Fibroblast of skin of right quadriceps (primary cell): ENCODE results near the gene ST14.
A peak's percentile ranks its signal among the peaks of the same experiment; 100 is the strongest.

Experiments
- DNase-seq: peaks from one replicate; pipeline ENCODE4 v3.0.0-alpha.2; 2013

ST14 gene

GRCh38 chr11:130159657-130160497 lies at the start of gene ST14:
TSS of gene ST14 (plus strand) at chr11:130159782. CDS start at chr11:130159980, 198 bp downstream.
- DNase-seq, result no peak

DNA sequence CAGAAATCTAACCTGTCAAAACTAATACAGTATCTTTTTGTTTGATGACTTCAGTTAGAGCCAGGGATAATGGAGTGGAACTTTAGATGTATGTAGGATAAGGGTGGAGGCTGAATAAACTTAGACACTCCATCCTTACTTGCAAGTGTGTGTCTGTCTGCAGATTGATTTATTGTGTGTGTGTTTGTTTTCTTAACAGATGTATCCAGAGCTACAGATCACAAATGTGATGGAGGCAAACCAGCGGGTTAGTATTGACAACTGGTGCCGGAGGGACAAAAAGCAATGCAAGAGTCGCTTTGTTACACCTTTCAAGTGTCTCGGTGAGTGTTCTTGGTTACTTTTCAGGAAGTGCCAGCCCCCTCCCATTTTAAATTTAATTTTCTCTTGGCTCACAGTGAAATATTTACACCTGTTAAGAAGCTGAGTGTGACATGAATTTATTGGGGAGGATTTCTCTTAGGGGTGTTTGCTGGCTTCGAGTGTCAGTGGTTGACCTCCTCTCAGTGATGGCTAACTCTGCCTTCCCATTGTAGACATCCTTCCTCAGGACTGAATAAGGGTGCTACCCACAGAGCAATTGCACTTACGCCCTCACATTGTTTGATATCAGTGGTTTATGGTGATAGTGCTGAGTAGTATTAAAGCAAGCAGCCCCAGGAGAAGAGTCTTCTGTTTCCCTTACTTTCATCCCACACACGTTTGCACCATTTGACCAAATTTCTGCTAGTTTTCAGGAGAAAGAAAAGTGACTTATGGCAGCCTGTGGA lies 49.1 kb upstream of the ST14 start:
- DNase-seq, result no peak

DNA sequence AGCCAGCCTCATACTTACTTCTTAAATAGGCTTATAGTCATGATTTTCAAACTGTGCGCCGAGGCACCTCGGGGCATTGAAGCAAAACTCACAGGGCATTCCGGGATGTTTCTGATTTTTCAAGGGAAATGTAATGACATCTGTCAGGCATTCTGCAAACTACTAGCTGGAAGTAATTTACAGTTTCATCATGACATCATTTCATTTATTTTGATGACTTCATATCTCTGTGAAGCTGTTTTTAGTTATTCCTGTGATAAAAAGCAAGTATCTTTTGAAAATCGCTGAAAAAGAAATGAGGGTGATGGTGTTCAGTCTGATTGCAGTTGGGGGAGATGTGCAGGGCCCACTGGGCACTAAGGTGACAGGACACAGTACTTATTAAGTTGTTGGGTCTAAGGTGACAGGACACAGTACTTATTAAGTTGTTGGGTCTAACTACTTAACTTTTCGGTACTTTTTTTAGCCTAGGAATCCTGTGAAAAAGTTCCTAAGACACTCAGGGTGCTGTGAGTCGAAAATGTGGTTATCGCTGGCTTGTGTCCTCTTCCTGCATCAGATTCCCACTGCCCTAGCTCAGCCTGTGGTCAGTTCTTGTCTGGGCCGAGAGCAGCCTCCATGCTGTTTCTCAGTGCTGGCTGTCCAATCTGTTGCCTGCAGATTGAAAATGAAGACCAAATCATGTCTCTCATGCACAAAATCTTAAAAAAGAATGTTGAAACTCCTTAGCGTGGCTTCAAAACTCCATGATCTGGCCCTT lies 47.3 kb upstream of the ST14 start:
- no peak for DNase-seq

GRCh38 chr11:130114281-130114680 lies 45.3 kb upstream of the ST14 start:
- no peak for DNase-seq

- no peak for DNase-seq
Measured at GRCh38 chr11:130114726-130115125, 44.9 kb upstream of the ST14 start.

- peak; percentile 49 for DNase-seq
Measured at GRCh38 chr11:130115218-130115617, 44.4 kb upstream of the ST14 start.

- no peak for DNase-seq
Measured at GRCh38 chr11:130118165-130118564, 41.4 kb upstream of the ST14 start.

GRCh38 chr11:130118636-130119387 lies 40.8 kb upstream of the ST14 start:
- no peak for DNase-seq

DNA sequence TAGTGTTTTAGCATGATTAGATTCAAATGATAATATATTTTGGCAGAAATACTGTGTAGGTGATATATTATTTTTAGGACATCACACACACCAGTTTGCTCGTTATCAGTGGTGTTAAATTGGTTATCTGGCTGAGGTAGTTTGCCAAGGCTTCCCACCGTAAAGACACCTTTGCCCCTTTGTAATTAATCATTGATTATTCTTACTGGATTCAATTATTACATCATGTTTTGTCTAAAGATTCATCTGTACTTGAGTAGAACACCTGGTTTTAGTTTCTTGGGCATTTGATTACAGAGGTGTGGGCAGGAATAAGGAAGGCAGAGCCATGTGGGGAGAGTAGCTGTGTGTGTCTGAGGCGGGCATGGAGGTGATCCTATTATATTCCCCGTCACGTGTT lies 39.5 kb upstream of the ST14 start:
- no peak for DNase-seq

DNA sequence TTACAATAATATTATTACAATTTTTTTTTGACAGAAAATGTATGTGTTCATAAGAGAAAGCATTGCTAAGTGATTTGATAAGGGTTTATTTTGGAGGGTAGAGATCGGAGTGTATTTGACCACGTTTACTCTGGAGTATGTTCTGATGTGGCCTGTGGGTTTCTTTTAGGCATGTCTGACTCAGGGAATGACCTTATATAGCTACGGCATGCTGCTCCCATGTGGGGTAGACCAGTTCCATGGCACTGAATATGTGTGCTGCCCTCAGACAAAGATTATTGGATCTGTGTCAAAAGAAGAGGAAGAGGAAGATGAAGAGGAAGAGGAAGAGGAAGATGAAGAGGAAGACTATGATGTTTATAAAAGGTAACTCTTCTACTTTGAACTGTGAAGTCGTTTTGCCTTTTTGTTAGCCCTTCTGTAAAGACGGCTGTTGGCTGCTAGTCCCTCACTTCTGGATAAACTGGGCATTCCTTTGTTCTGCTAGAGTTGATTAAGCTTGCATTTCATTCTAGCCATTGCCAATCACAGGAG lies 38.1 kb upstream of the ST14 start:
- DNase-seq, result peak; percentile 83

GRCh38 chr11:130122141-130122575 lies 37.4 kb upstream of the ST14 start:
- DNase-seq, result peak; percentile 13

DNA sequence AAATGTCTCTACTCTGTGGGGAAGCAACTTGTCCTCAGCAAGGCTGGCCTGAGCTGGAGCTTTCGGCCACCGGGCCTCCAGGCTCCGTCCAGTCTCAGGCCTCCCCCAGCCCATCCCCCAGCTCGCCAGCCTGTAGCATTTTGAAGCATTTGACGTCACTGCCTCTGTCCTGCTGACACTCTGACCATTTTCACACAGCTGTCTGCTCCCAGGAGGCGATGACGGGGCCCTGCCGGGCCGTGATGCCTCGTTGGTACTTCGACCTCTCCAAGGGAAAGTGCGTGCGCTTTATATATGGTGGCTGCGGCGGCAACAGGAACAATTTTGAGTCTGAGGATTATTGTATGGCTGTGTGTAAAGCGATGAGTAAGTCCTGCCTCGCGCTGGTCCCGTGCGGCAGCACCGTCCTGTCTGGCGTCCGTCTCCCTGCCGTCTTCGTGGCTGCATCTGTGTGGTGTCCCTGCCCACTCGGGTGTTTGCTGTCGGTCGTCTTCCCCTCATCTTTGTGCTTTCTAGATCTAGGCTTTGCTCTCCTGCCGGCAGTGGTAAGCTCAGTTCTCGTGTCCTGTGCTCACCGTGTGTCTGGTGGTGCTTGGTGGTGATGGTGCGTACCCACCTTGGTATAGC lies 36.1 kb upstream of the ST14 start:
- no peak for DNase-seq

- DNase-seq, result peak; percentile 83
Measured at GRCh38 chr11:130124096-130124495, 35.5 kb upstream of the ST14 start.

- no peak for DNase-seq
Measured at GRCh38 chr11:130125638-130126037, 33.9 kb upstream of the ST14 start.

GRCh38 chr11:130126516-130126915 lies 33.1 kb upstream of the ST14 start:
- DNase-seq, result no peak

- DNase-seq, result no peak
Measured at GRCh38 chr11:130127509-130127908, 32.1 kb upstream of the ST14 start.

GRCh38 chr11:130128626-130129025 lies 31.0 kb upstream of the ST14 start:
- no peak for DNase-seq

- no peak for DNase-seq
Measured at GRCh38 chr11:130129922-130130321, 29.7 kb upstream of the ST14 start.

GRCh38 chr11:130131961-130132850 lies 27.4 kb upstream of the ST14 start:
- DNase-seq, result peak; percentile 67

GRCh38 chr11:130133716-130134115 lies 25.9 kb upstream of the ST14 start:
- no peak for DNase-seq

- no peak for DNase-seq
Measured at GRCh38 chr11:130136107-130136506, 23.5 kb upstream of the ST14 start.
